Mucosa of descending colon (tissue), 3 donors: ENCODE measurements around the gene NUB1. TPM values are rescaled to one million over a fixed set of nuclear protein-coding genes. Genes with fewer than 3 reads are reported as not detected.

Source experiments
- ATAC-seq: fragments of 200-7000 bp; cut with Tn5 transposase; one replicate; pipeline ENCODE4 v1.9.1; 2020; ENCODE audit warnings: mild to moderate bottlenecking, moderate library complexity
- DNase-seq, 3 donors: peaks; one replicate each; pipeline ENCODE4 v3.0.0-alpha.2; 2020
- H3K36me3 ChIP-seq: fragments of 200-600 bp; one replicate; pipeline ENCODE4 v1.8.0; 2021; ENCODE audit warnings: low read depth, mild to moderate bottlenecking
- H3K4me1 ChIP-seq: fragments of 200-600 bp; one replicate; pipeline ENCODE4 v1.8.0; 2021; ENCODE audit warnings: low read depth, mild to moderate bottlenecking
- H3K4me3 ChIP-seq: fragments of 200-600 bp; one replicate; pipeline ENCODE4 v1.8.0; 2021; ENCODE audit warnings: mild to moderate bottlenecking
- H3K9me3 ChIP-seq: fragments of 200-600 bp; one replicate; pipeline ENCODE4 v1.8.0; 2021; ENCODE audit warnings: mild to moderate bottlenecking
- intact Hi-C, 2 donors: fragments of 100-400 bp; cut with DNase I in 1 of 2; cut with micrococcal nuclease in 1 of 2; formaldehyde crosslinking; loops; one replicate each; pipeline versions ENCODE4 v1.11.0 to v1.11.1; 2022; cut with DNase I, micrococcal nuclease
- total RNA-seq, 3 donors: library from RNA; stranded (reverse); fragmentation: NEBNext Ultra II Directional in 2 of 3; extraction: Animal tissue kit (Norgen Biotek cat#: 25700) in 2 of 3; gene quantifications; one replicate each; pipeline versions ENCODE4 v1.2.1 to v1.2.4, GENCODE V29; 2021 to 2023
- TF ChIP-seq, protein P1 (sequence below): fragments of 200-600 bp; IDR thresholded peaks from one replicate; pipeline ENCODE4 v1.8.0; 2022; ENCODE audit warnings: antibody characterized with exemption, mild to moderate bottlenecking
- donor health status: DM: no; HTN: no; CAD: no; lungs with moderate emphysema.
- donor health status: DM: no; HTN: no; CAD: no.
- donor health status: DM: no; HTN: yes; CAD: no.

Gene NUB1
- total RNA-seq, 3 donors from 2014 or later: 66.2 to 77.5 (median 76.9) TPM

DNA sequence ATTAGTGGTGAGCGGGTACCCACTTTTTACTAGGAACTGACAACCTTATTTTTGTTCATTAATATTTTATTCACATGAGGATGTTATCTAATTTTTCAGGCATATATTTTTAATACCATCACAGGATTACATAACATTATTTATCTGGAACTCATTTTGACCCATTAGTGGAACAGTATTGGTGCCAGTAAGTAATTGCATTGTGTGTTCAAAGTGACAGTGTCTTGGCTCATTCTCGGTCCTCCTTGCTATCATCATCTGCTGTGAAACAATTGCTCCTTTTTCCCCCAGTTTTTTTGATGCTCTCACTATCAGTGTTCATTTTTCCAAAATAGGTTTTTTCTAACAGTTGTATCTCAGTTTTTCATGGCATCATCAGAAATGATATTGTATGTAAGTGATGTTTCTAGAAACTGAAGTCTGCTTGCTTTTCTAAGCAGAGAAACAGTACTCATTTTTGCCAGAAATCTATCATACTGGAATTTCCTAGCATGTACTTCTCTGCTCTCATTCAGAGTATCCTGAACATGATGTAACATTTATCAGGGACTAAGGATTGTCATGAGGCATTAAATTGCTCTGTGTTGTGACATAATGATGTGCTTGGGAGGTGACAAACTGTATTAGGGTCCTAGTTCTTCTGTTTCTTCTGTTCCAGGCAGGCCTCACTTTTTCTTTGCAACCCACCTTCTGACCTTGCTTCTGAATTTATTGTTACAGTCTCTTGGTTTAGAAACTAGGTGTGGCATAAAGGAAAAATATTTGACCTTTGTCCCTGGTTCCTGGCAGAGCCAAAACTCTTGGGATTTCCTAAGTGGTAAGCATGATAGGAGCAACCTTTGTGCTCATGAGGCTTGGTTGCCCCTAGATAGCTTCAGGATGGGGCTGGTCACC is 4.2 kb downstream of the NUB1 start:
- TF ChIP-seq, protein P1, sequence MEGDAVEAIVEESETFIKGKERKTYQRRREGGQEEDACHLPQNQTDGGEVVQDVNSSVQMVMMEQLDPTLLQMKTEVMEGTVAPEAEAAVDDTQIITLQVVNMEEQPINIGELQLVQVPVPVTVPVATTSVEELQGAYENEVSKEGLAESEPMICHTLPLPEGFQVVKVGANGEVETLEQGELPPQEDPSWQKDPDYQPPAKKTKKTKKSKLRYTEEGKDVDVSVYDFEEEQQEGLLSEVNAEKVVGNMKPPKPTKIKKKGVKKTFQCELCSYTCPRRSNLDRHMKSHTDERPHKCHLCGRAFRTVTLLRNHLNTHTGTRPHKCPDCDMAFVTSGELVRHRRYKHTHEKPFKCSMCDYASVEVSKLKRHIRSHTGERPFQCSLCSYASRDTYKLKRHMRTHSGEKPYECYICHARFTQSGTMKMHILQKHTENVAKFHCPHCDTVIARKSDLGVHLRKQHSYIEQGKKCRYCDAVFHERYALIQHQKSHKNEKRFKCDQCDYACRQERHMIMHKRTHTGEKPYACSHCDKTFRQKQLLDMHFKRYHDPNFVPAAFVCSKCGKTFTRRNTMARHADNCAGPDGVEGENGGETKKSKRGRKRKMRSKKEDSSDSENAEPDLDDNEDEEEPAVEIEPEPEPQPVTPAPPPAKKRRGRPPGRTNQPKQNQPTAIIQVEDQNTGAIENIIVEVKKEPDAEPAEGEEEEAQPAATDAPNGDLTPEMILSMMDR: no peak
- Histone ChIP-seq H3K4me3 (no peak overlapping the region), H3K4me1 (peaks cover 39% of the 10 kb centered on the region), H3K36me3 (no peaks in the 10 kb centered on the region), H3K9me3 (no peaks in the 10 kb centered on the region)
- DNase-seq (peak in 1 of 3 donors; percentile 27), ATAC-seq (peak; percentile 8)
- intact Hi-C loops: no loop called here

DNA sequence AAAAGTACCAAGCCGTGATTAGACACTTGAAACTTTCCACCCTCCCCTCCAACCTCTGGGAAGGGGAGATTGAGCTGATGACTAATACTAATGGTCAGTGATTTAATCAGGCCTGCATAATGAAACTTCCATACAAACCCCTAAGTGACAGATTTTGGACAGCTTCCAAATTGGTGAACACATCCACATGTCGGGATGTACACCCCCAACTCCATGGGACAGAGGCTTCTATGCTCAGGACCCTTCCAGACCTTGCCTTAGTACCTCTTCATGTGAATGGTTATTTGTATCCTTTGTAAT is 4.8 kb downstream of the NUB1 start:
- Histone ChIP-seq H3K4me1 (peaks cover 39% of the 10 kb centered on the region), H3K9me3 (no peaks in the 10 kb centered on the region), H3K36me3 (no peaks in the 10 kb centered on the region), H3K4me3 (no peak overlapping the region)
- no peak for ATAC-seq
- TF ChIP-seq, protein P1: no peak
- no peak for DNase-seq
- intact Hi-C loops: no loop called here

DNA sequence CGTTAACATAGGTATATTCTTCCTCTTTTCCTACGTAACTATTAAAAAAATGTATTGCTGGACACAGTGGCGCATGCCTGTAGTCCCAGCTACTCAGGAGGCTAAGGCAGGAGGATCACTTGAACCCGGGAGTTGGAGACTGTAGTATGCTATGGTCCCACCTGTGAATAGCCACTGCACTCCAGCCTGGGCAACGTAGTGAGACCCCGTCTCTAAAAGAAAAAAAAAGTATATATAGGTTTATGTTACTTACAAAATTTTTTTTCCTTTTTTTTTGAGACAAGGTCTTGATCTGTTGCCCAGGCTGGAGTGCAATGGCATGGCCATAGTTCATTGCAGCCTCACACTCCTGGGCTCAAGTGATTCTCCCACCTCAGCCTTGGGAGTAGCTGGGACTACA is 5.6 kb downstream of the NUB1 start:
- peaks cover 3% of the 10 kb centered on the region for H3K36me3 ChIP-seq

DNA sequence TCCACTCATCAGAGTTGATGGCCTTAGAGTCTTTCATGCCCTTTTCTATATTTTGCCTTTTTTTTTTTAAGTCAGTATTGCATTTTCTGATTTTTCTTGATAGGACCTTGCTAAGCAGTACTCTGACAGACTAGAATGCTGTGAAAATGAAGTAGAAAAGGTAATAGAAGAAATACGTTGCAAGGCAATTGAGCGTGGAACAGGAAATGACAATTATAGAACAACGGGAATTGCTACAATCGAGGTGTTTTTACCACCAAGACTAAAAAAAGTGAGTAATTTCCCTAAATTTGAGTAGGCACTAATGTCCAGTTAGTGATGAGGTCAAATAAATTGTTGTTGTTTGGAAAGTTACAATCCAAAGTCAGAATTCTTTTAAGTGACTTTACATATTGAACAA is 7.4 kb downstream of the NUB1 start:
- DNase-seq: no peak
- Histone ChIP-seq H3K36me3 (peaks cover 8% of the 10 kb centered on the region), H3K4me3 (no peak overlapping the region), H3K9me3 (no peaks in the 10 kb centered on the region), H3K4me1 (peaks cover 26% of the 10 kb centered on the region)
- TF ChIP-seq, protein P1: no peak
- intact Hi-C loops: no loop called here
- ATAC-seq: no peak

More for the DNA sequence above, 5.6 kb downstream of the NUB1 start:
- Histone ChIP-seq H3K4me3 (no peak overlapping the region), H3K4me1 (peaks cover 39% of the 10 kb centered on the region), H3K9me3 (no peaks in the 10 kb centered on the region)
- ATAC-seq (no peak), DNase-seq (no peak)
- intact Hi-C loops: no loop called here
- TF ChIP-seq, protein P1: no peak

DNA sequence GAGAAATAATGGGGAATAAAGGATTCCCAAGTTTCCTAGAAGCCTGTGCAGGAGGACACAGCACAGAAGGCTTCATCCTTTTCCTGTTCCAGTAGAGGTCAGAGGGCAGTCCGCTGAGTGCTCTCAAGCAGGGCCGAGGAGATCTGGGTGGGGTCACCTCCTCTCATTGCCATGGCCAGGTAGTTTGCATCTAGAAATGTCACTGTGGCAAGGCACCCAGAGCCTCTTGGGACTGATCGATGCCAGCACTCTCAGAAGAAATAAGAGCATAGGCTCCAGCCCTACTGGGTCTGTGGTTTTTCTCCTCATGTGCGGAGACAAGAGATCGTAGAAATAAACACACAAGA is 7.9 kb downstream of the NUB1 start:
- DNase-seq: peak; percentile 45 to 62 (median 57)
- Histone ChIP-seq H3K4me1 (peaks cover 26% of the 10 kb centered on the region), H3K36me3 (peaks cover 8% of the 10 kb centered on the region), H3K9me3 (no peaks in the 10 kb centered on the region), H3K4me3 (no peak overlapping the region)
- intact Hi-C loops: no loop called here
- ATAC-seq: peak; percentile 68
- TF ChIP-seq, protein P1: no peak
